ENCODE data around the gene HSD17B3. TPM values are rescaled to one million over a fixed set of nuclear protein-coding genes. Genes with fewer than 3 reads are reported as not detected.

HSD17B3 gene
- total RNA-seq, 4 donors from 2014 or later: 3.2 TPM; not detected in 3

GRCh38 chr9:96305171-96305570 is 3.2 kb upstream of the HSD17B3 start:
- Histone ChIP-seq H3K9me3 (no peaks in the 10 kb centered on the region), H3K4me3 (no peak overlapping the region), H3K4me1 (no peaks in the 10 kb centered on the region), H3K27ac (no peak overlapping the region), H3K36me3 (no peaks in the 10 kb centered on the region), H3K27me3 (no peaks in the 10 kb centered on the region)
- no peak for DNase-seq
- intact Hi-C loops (cut with DNase I; ENCODE audit: low total_unique reads): no loop called here
- TF ChIP-seq CTCF (IDR thresholded peaks at IDR 0.05): no peak
- no peak for TF ChIP-seq POLR2A (IDR thresholded peaks at IDR 0.05)

- no peak overlapping the region for H3K4me3 ChIP-seq
- no peaks in the 10 kb centered on the region for H3K27me3 ChIP-seq
- DNase-seq: no peak
- H3K36me3 ChIP-seq: no peaks in the 10 kb centered on the region
- intact Hi-C loops (cut with DNase I; ENCODE audit: low total_unique reads): no loop called here
- no peak overlapping the region for H3K27ac ChIP-seq
- H3K9me3 ChIP-seq: no peaks in the 10 kb centered on the region
- H3K4me1 ChIP-seq: no peaks in the 10 kb centered on the region
- no peak for TF ChIP-seq POLR2A (IDR thresholded peaks at IDR 0.05)
- TF ChIP-seq CTCF (IDR thresholded peaks at IDR 0.05): no peak
Observed at GRCh38 chr9:96304230-96304629, 2.3 kb upstream of the HSD17B3 start.

- intact Hi-C loops (cut with DNase I; ENCODE audit: low total_unique reads): no loop called here
- H3K36me3 ChIP-seq: no peaks in the 10 kb centered on the region
- no peaks in the 10 kb centered on the region for H3K9me3 ChIP-seq
- no peak for DNase-seq
- H3K4me3 ChIP-seq: no peak overlapping the region
- no peaks in the 10 kb centered on the region for H3K4me1 ChIP-seq
- H3K27me3 ChIP-seq: no peaks in the 10 kb centered on the region
- TF ChIP-seq POLR2A (IDR thresholded peaks at IDR 0.05) (no peak), CTCF (IDR thresholded peaks at IDR 0.05) (no peak)
- no peak overlapping the region for H3K27ac ChIP-seq
Observed at GRCh38 chr9:96299823-96300222, 2.2 kb downstream of the HSD17B3 start.

GRCh38 chr9:96294159-96294545 is 7.8 kb downstream of the HSD17B3 start:
- H3K27ac ChIP-seq: no peak overlapping the region
- DNase-seq: no peak
- no peaks in the 10 kb centered on the region for H3K4me1 ChIP-seq
- no peaks in the 10 kb centered on the region for H3K27me3 ChIP-seq
- no peaks in the 10 kb centered on the region for H3K9me3 ChIP-seq
- intact Hi-C loops (cut with DNase I; ENCODE audit: low total_unique reads): no loop called here
- TF ChIP-seq POLR2A (IDR thresholded peaks at IDR 0.05): no peak
- no peak for TF ChIP-seq CTCF (IDR thresholded peaks at IDR 0.05)
- no peaks in the 10 kb centered on the region for H3K36me3 ChIP-seq
- H3K4me3 ChIP-seq: no peak overlapping the region

- no peak overlapping the region for H3K27ac ChIP-seq
- no peak overlapping the region for H3K4me3 ChIP-seq
- H3K36me3 ChIP-seq: no peaks in the 10 kb centered on the region
- TF ChIP-seq CTCF (IDR thresholded peaks at IDR 0.05): no peak
- no peak for TF ChIP-seq POLR2A (IDR thresholded peaks at IDR 0.05)
- H3K9me3 ChIP-seq: no peaks in the 10 kb centered on the region
- intact Hi-C loops (cut with DNase I; ENCODE audit: low total_unique reads): no loop called here
- no peak for DNase-seq
- no peaks in the 10 kb centered on the region for H3K4me1 ChIP-seq
- no peaks in the 10 kb centered on the region for H3K27me3 ChIP-seq
Observed at GRCh38 chr9:96293498-96294158, 8.3 kb downstream of the HSD17B3 start.

Measured in uterus (tissue), 4 donors.